GM18526 (cell line): ENCODE results near the gene SYNGR2.
A peak's percentile ranks its signal among the peaks of the same experiment; 100 is the strongest.

ENCODE experiments used
- POLR2A ChIP-seq: IDR thresholded peaks from 3 replicates; pipeline ENCODE4 v1.6.1; 2011; ENCODE audit not compliant: insufficient read length; ENCODE audit errors: extremely low read depth

SYNGR2 gene

GRCh38 chr17:78135858-78136500 is 32.4 kb upstream of the SYNGR2 start:
- TF ChIP-seq POLR2A: no peak

GRCh38 chr17:78137392-78138203 is 30.8 kb upstream of the SYNGR2 start:
- no peak for TF ChIP-seq POLR2A

- no peak for TF ChIP-seq POLR2A
Observed at GRCh38 chr17:78138204-78139060, 29.9 kb upstream of the SYNGR2 start.

GRCh38 chr17:78140169-78141051 is 28.0 kb upstream of the SYNGR2 start:
- TF ChIP-seq POLR2A: peak; percentile 52

GRCh38 chr17:78141437-78142118 is 26.8 kb upstream of the SYNGR2 start:
- TF ChIP-seq POLR2A: no peak

- TF ChIP-seq POLR2A: no peak
Observed at GRCh38 chr17:78142119-78142861, 26.1 kb upstream of the SYNGR2 start.

- TF ChIP-seq POLR2A: no peak
Observed at GRCh38 chr17:78143214-78144146, 24.9 kb upstream of the SYNGR2 start.

- peak; percentile 18 for TF ChIP-seq POLR2A
Observed at GRCh38 chr17:78144147-78144719, 24.1 kb upstream of the SYNGR2 start.

GRCh38 chr17:78144736-78145641 is 23.4 kb upstream of the SYNGR2 start:
- no peak for TF ChIP-seq POLR2A

GRCh38 chr17:78146471-78146869 is 21.9 kb upstream of the SYNGR2 start:
- no peak for TF ChIP-seq POLR2A

- TF ChIP-seq POLR2A: no peak
Observed at GRCh38 chr17:78146881-78147280, 21.5 kb upstream of the SYNGR2 start.
